ENCODE measurements around the gene PLA2G4B.

DNA sequence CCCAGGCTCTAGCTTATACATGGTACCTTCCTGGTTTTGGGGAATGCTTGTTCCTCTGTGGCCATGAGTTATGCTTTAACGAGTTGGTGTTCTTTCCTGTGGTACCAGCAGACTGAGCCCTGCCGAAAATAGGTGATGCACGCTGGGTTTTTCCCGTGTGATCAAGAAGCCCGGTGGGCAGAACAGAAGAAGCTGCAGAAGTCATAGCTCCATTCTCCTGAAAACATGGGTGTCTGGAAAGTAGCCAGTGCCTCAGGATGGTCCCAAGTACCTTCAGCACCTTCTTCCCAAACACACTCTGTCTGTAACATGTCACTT lies 39.2 kb upstream of the PLA2G4B start:
- TF ChIP-seq, protein P1, sequence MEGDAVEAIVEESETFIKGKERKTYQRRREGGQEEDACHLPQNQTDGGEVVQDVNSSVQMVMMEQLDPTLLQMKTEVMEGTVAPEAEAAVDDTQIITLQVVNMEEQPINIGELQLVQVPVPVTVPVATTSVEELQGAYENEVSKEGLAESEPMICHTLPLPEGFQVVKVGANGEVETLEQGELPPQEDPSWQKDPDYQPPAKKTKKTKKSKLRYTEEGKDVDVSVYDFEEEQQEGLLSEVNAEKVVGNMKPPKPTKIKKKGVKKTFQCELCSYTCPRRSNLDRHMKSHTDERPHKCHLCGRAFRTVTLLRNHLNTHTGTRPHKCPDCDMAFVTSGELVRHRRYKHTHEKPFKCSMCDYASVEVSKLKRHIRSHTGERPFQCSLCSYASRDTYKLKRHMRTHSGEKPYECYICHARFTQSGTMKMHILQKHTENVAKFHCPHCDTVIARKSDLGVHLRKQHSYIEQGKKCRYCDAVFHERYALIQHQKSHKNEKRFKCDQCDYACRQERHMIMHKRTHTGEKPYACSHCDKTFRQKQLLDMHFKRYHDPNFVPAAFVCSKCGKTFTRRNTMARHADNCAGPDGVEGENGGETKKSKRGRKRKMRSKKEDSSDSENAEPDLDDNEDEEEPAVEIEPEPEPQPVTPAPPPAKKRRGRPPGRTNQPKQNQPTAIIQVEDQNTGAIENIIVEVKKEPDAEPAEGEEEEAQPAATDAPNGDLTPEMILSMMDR (IDR thresholded peaks at IDR 0.05): no peak
- no peak for TF ChIP-seq POLR2AphosphoS5 (IDR thresholded peaks at IDR 0.05; ENCODE audit: low read depth, low read length)
